GM12875 (cell line): ENCODE data around the gene ZNF25.

Source experiments
- H3K4me3 ChIP-seq: one replicate; pipeline ENCODE4 v1.5.1; 2011; ENCODE audit warnings: low read depth, low read length, control low read depth
- CTCF ChIP-seq: IDR thresholded peaks from 2 replicates; pipeline ENCODE4 v1.5.1; 2011; ENCODE audit warnings: low read depth, mild to moderate bottlenecking, control low read depth, inconsistent platforms, low read length, moderate library complexity, borderline replicate concordance; ENCODE audit not compliant: insufficient read depth

Gene ZNF25

GRCh38 chr10:37965006-37965405, 11.4 kb downstream of the ZNF25 start:
- no peak overlapping the region for H3K4me3 ChIP-seq
- TF ChIP-seq CTCF: no peak

GRCh38 chr10:37960591-37961137, 15.8 kb downstream of the ZNF25 start:
- no peak overlapping the region for H3K4me3 ChIP-seq
- no peak for TF ChIP-seq CTCF

GRCh38 chr10:37957841-37958240, 18.6 kb downstream of the ZNF25 start:
- TF ChIP-seq CTCF: no peak
- no peak overlapping the region for H3K4me3 ChIP-seq

GRCh38 chr10:37952926-37953325, 23.5 kb downstream of the ZNF25 start:
- H3K4me3 ChIP-seq: no peak overlapping the region
- no peak for TF ChIP-seq CTCF

- TF ChIP-seq CTCF: no peak
These were observed 24.2 kb downstream of the ZNF25 start for GRCh38 chr10:37952043-37952755.

GRCh38 chr10:37948210-37948609, 28.2 kb downstream of the ZNF25 start:
- no peak for TF ChIP-seq CTCF
- no peak overlapping the region for H3K4me3 ChIP-seq

More at GRCh38 chr10:37952043-37952755, 24.2 kb downstream of the ZNF25 start:
- H3K4me3 ChIP-seq: no peak overlapping the region

- TF ChIP-seq CTCF: no peak
- H3K4me3 ChIP-seq: no peak overlapping the region
These were observed 28.9 kb downstream of the ZNF25 start for GRCh38 chr10:37947526-37947925.
